GM12891 (cell line): ENCODE data around the gene ESYT3.

Experiments used
- PAX5 ChIP-seq: IDR thresholded peaks from 2 replicates; pipeline ENCODE4 v1.6.1; 2011; ENCODE audit warnings: low read length, moderate library complexity, mild to moderate bottlenecking; ENCODE audit not compliant: insufficient read depth, severe bottlenecking
- POLR2A ChIP-seq: IDR thresholded peaks from 2 replicates; pipeline ENCODE4 v1.6.1; 2011; ENCODE audit warnings: low read depth, low read length, control low read depth
- POLR2AphosphoS5 ChIP-seq: IDR thresholded peaks from 2 replicates; pipeline ENCODE4 v1.6.1; 2011; ENCODE audit warnings: low read depth, low read length, control low read depth
- TAF1 ChIP-seq: IDR thresholded peaks from 2 replicates; pipeline ENCODE4 v1.6.1; 2011; ENCODE audit warnings: low read depth, low read length, control low read depth

GRCh38 chr3:138459619-138460535 lies 25.5 kb downstream of the ESYT3 start:
- TF ChIP-seq POLR2AphosphoS5 = no peak
- no peak for TF ChIP-seq PAX5
- no peak for TF ChIP-seq POLR2A
- no peak for TF ChIP-seq TAF1
